HL-60 (cell line): Measurements from ENCODE around the gene PRAMEF14.
"Not testable (repeated sequence)": the region's sequence is repeated elsewhere in the genome, so short reads cannot be mapped to it uniquely, and the experiment has no call there.

ENCODE experiments used
- DNase-seq, 2 experiments: peaks; one replicate each; pipeline ENCODE4 v3.0.0-alpha.2; 2010 to 2020; ENCODE audit warnings: low read depth in 1 of 2, low spot score in 1 of 2
- H3K27ac ChIP-seq: fragments of 250-450 bp; sonication (Bioruptor Pico); replicated peaks from 2 replicates; pipeline ENCODE4 v1.5.1; 2020; ENCODE audit warnings: mild to moderate bottlenecking, moderate library complexity
- H3K27me3 ChIP-seq: fragments of 250-450 bp; sonication (Bioruptor Pico); 2 replicates; pipeline ENCODE4 v1.5.1; 2021; ENCODE audit warnings: mild to moderate bottlenecking, moderate library complexity; ENCODE audit not compliant: insufficient read depth, poor library complexity, severe bottlenecking
- H3K4me3 ChIP-seq: replicated peaks from 2 replicates; pipeline ENCODE4 v1.5.1; 2011; ENCODE audit warnings: mild to moderate bottlenecking, control low read depth, low read length; ENCODE audit not compliant: insufficient read depth

Gene PRAMEF14

DNA sequence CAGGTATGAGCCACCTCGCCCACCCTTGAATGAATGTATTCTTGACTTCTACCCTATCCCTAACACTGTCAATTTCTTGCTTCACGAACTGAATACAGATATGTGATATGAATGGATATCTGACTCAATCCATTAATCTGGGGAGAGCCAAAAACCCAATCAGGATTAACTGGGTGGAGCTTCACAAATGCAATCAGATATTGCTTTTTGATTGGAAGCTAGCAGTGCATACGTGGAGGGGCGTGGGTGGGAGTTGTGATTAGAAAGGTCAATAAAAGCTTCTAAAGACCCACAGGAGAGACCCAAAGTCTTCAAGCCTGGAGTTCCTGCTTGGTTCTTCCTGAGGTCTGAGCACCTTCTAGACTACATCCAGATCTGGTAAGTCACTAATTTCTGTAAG lies 31.7 kb downstream of the PRAMEF14 start, which contains the start of gene PRAMEF15:
PRAMEF15 (plus strand) TSS at position 301 of the 400 bp plus-strand sequence. CDS start 2,827 bp downstream, outside the sequence.
- H3K4me3 ChIP-seq, H3K27ac ChIP-seq, H3K27me3 ChIP-seq, DNase-seq: not testable (repeated sequence)

DNA sequence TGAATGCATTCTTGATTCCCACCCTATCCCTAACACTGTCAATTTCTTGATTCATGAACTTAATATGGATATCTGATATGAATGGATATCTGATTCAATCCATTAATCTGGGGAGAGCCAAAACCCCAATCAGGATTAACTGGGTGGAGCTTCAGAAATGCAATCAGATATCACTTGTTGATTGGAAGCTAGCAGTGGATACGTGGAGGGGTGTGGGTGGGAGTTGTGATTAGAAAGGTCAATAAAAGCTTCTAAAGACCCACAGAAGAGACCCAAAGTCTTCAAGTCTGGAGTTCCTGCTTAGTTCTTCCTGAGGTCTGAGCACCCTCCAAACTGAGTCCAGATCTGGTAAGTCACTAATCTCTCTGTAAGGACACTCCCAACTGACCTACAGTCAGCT lies 43.7 kb downstream of the PRAMEF14 start, which contains the start of gene PRAMEF33:
PRAMEF33 (plus strand) TSS at position 301 of the 400 bp plus-strand sequence. CDS start 2,416 bp downstream, outside the sequence.
- not testable (repeated sequence) for H3K4me3 ChIP-seq, DNase-seq, H3K27ac ChIP-seq, H3K27me3 ChIP-seq

DNA sequence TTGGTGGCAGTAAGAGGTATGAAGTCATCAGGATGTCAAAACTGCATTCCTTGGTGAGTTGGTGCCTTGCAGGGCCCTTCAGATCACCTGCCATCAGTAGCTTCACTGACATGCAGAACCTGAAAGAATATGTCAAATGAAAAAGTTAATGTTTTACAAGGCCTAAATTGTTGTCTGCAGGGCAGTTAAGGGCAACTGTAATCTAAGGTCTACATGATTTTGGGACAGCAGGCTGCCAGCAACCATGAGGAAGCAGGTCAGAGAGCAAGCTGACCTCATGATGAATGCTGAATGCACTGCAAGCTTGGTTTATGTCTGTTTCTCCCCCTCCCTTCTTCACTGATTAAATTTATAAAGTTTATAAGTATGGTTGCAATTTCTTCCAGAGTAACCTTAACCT lies 44.7 kb downstream of the PRAMEF14 start:
- not testable (repeated sequence) for H3K4me3 ChIP-seq, H3K27me3 ChIP-seq, H3K27ac ChIP-seq, DNase-seq

DNA sequence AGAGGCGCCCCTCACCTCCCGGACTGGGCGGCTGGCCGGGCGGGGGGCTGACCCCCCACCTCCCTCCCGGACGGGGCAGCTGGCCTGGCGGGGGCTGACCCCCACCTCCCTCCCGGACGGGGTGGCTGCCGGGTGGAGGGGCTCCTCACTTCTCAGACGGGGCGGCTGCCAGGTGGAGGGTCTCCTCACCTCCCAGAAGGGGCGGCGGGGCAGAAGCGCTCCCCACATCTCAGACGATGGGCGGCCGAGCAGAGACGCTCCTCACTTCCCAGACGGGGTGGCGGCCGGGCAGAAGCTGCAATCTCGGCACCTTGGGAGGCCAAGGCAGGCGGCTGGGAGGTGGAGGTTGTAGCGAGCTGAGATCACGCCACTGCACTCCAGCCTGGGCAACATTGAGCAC lies 48.2 kb downstream of the PRAMEF14 start:
- DNase-seq, H3K27ac ChIP-seq, H3K27me3 ChIP-seq, H3K4me3 ChIP-seq: not testable (repeated sequence)

DNA sequence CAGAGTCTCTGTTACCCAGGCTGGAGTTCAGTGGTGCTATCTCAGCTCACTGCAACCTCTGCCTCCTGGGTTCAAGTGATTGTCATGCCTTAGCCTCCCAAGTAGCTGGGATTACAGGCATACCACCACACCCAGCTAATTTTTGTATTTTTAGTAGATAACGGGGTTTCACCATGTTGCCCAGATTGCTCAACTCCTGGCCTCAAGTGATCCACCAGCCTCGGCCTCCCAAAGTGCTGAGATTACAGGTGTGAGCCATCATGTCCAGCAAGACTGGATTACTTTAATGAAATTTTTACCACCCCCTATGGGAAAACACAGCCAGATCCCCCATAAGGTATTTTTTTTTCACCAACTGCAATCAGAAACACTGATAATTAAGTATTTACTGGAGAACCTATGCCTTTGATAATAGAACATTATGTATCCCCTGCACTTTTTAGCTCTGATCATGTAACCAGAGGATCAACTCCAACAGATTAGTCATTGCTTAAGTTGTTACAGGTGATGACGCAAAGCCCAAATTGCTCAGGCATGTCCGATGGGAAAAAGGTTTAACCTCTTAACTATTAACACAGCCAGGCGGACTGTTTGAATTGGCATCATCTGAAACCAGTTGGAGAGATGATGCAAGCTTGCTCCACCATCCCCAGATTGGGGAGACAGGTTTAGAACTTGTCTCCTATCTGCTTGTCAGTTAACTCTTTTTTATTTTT lies 49.6 kb downstream of the PRAMEF14 start:
- not testable (repeated sequence) for H3K27ac ChIP-seq, DNase-seq, H3K4me3 ChIP-seq, H3K27me3 ChIP-seq
